ENCODE data around the gene PTPRG.

- TF ChIP-seq POLR2A (IDR thresholded peaks at IDR 0.05; ENCODE audit: low read length), result no peak
- TF ChIP-seq GATA1 (IDR thresholded peaks at IDR 0.05; ENCODE audit: low read depth, low read length), result no peak
Observed at GRCh38 chr3:61794341-61794740, 233.0 kb downstream of the PTPRG start.
